ENCODE results near the gene ARL2.

DNA sequence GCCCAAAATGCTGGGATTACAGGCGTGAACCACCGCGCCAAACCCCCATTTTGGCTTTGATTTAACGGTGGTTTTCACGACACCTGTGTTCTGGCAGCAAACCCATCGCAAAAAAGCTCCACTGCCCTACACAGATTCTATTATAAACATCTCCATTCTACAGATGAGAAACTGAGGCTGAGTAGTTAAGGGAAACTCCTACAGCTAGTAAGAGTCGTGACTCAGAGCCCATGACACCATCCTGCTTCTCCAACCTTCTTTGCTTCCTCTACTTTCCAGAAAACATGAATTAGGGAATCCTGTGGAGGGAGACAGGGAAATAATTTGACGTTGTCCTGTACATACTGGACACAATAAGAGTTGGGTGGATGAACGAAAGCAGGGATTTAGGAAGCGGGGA lies 12.8 kb downstream of the ARL2 start:
- TF ChIP-seq, protein P1, sequence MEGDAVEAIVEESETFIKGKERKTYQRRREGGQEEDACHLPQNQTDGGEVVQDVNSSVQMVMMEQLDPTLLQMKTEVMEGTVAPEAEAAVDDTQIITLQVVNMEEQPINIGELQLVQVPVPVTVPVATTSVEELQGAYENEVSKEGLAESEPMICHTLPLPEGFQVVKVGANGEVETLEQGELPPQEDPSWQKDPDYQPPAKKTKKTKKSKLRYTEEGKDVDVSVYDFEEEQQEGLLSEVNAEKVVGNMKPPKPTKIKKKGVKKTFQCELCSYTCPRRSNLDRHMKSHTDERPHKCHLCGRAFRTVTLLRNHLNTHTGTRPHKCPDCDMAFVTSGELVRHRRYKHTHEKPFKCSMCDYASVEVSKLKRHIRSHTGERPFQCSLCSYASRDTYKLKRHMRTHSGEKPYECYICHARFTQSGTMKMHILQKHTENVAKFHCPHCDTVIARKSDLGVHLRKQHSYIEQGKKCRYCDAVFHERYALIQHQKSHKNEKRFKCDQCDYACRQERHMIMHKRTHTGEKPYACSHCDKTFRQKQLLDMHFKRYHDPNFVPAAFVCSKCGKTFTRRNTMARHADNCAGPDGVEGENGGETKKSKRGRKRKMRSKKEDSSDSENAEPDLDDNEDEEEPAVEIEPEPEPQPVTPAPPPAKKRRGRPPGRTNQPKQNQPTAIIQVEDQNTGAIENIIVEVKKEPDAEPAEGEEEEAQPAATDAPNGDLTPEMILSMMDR (conservative IDR thresholded peaks at IDR 0.05; ENCODE audit: low read depth, low read length): no peak
- TF ChIP-seq EZH2phosphoT487 (IDR thresholded peaks at IDR 0.05; ENCODE audit: borderline replicate concordance, low read length): no peak

Data from PC-3 (cell line).